Measurements from ENCODE around the gene SERTM2.
A peak's percentile ranks its signal among the peaks of the same experiment; 100 is the strongest.
"Not testable (repeated sequence)": the region's sequence is repeated elsewhere in the genome, so short reads cannot be mapped to it uniquely, and the experiment has no call there.

The SERTM2 gene

GRCh38 chrX:111511477-111511876 lies at the start of gene SERTM2:
SERTM2 (plus strand) TSS chrX:111511645; CDS start chrX:111518858, 7,213 bp downstream.
- DNase-seq (ENCODE audit: low read depth), result peak; percentile 34

GRCh38 chrX:111465669-111466068 lies 45.8 kb upstream of the SERTM2 start:
- no peak for DNase-seq (ENCODE audit: low read depth)

GRCh38 chrX:111467896-111468295 lies 43.5 kb upstream of the SERTM2 start:
- DNase-seq (ENCODE audit: low read depth), result no peak

- DNase-seq (ENCODE audit: low read depth), result no peak
These were observed 40.6 kb upstream of the SERTM2 start for GRCh38 chrX:111470681-111471403.

GRCh38 chrX:111481896-111482295 lies 29.5 kb upstream of the SERTM2 start:
- no peak for DNase-seq (ENCODE audit: low read depth)

GRCh38 chrX:111483135-111483534 lies 28.3 kb upstream of the SERTM2 start:
- DNase-seq (ENCODE audit: low read depth), result no peak

GRCh38 chrX:111483881-111484280 lies 27.6 kb upstream of the SERTM2 start:
- DNase-seq (ENCODE audit: low read depth), result no peak

GRCh38 chrX:111490688-111491087 lies 20.8 kb upstream of the SERTM2 start:
- DNase-seq (ENCODE audit: low read depth), result no peak

GRCh38 chrX:111492085-111492484 lies 19.4 kb upstream of the SERTM2 start:
- DNase-seq (ENCODE audit: low read depth), result no peak

- DNase-seq (ENCODE audit: low read depth), result no peak
These were observed 12.8 kb upstream of the SERTM2 start for GRCh38 chrX:111498538-111499103.

GRCh38 chrX:111503485-111503993 lies 7.9 kb upstream of the SERTM2 start:
- no peak for DNase-seq (ENCODE audit: low read depth)

GRCh38 chrX:111504941-111505340 lies 6.5 kb upstream of the SERTM2 start:
- no peak for DNase-seq (ENCODE audit: low read depth)

- no peak for DNase-seq (ENCODE audit: low read depth)
These were observed 5.7 kb upstream of the SERTM2 start for GRCh38 chrX:111505783-111506182.

GRCh38 chrX:111506826-111507225 lies 4.6 kb upstream of the SERTM2 start:
- peak; percentile 7 for DNase-seq (ENCODE audit: low read depth)

- DNase-seq (ENCODE audit: low read depth), result peak; percentile 7
These were observed 3.5 kb upstream of the SERTM2 start for GRCh38 chrX:111507933-111508332.

- no peak for DNase-seq (ENCODE audit: low read depth)
These were observed 3.9 kb downstream of the SERTM2 start for GRCh38 chrX:111515298-111515697.

- DNase-seq (ENCODE audit: low read depth), result no peak
These were observed 7.2 kb downstream of the SERTM2 start for GRCh38 chrX:111518667-111519066.

- peak; percentile 47 for DNase-seq (ENCODE audit: low read depth)
These were observed 7.8 kb downstream of the SERTM2 start for GRCh38 chrX:111519215-111519614.

GRCh38 chrX:111520506-111520905 lies 9.1 kb downstream of the SERTM2 start:
- DNase-seq (ENCODE audit: low read depth), result no peak

GRCh38 chrX:111521169-111521568 lies 9.7 kb downstream of the SERTM2 start:
- no peak for DNase-seq (ENCODE audit: low read depth)

- DNase-seq (ENCODE audit: low read depth), result no peak
These were observed 31.8 kb downstream of the SERTM2 start for GRCh38 chrX:111543212-111543741.

- DNase-seq (ENCODE audit: low read depth), result not testable (repeated sequence)
These were observed 37.8 kb downstream of the SERTM2 start for GRCh38 chrX:111549235-111549634.

- DNase-seq (ENCODE audit: low read depth), result no peak
These were observed 44.0 kb downstream of the SERTM2 start for GRCh38 chrX:111555406-111555958.
